Activated CD4-positive, alpha-beta T cell treated with anti-CD3 and anti-CD28 coated beads for 36 hours (primary cell): Measurements from ENCODE around the gene GLCE. TPM values are rescaled to one million over a fixed set of nuclear protein-coding genes. Genes with fewer than 3 reads are reported as not detected.

ENCODE experiments used
- ATAC-seq: fragments of 200-7000 bp; cut with Tn5 transposase; one replicate; pipeline ENCODE4 v1.10.0; 2021; ENCODE audit warnings: mild to moderate bottlenecking, moderate library complexity
- CTCF ChIA-PET: fragments of 350-600 bp; sonication (Branson Sonifier 250); formaldehyde crosslinking; loops from one replicate; lab custom pipeline; 2021; ENCODE audit warnings: antibody characterized with exemption; lab: Charles Lee
- POLR2A ChIA-PET: fragments of 350-600 bp; sonication (Branson Sonifier 250); formaldehyde crosslinking; loops from one replicate; lab custom pipeline; 2021; ENCODE audit warnings: antibody characterized with exemption, inconsistent platforms; lab: Charles Lee
- DNase-seq: peaks from one replicate; pipeline ENCODE4 v3.0.0-alpha.2; 2020
- H3K27ac Mint-ChIP-seq: one replicate; pipeline ENCODE4 v1.8.0; 2021; ENCODE audit warnings: mixed read lengths
- H3K27me3 Mint-ChIP-seq: one replicate; pipeline ENCODE4 v1.8.0; 2021; ENCODE audit warnings: mixed read lengths
- H3K36me3 Mint-ChIP-seq: one replicate; pipeline ENCODE4 v1.8.0; 2021; ENCODE audit warnings: low read depth, mixed read lengths
- H3K4me1 Mint-ChIP-seq: one replicate; pipeline ENCODE4 v1.8.0; 2021; ENCODE audit warnings: mixed read lengths
- H3K4me3 Mint-ChIP-seq: one replicate; pipeline ENCODE4 v1.8.0; 2021; ENCODE audit warnings: mild to moderate bottlenecking, moderate library complexity, mixed read lengths
- H3K9me3 Mint-ChIP-seq: one replicate; pipeline ENCODE4 v1.8.0; 2021; ENCODE audit warnings: low read depth, mixed read lengths
- intact Hi-C, 2 experiments: fragments of 100-400 bp; cut with DNase I in 1 of 2; cut with micrococcal nuclease in 1 of 2; formaldehyde crosslinking; loops; one replicate each; pipeline versions ENCODE4 v1.14.2 to v1.15.1; 2022 to 2024; cut with DNase I, micrococcal nuclease
- total RNA-seq, 2 experiments: library from RNA; stranded (reverse); gene quantifications; one replicate each; pipeline ENCODE4 v1.2.3, GENCODE V29; 2021

GLCE gene
- total RNA-seq, 2 experiments from 2014 or later = 3.6 to 4.2 TPM

DNA sequence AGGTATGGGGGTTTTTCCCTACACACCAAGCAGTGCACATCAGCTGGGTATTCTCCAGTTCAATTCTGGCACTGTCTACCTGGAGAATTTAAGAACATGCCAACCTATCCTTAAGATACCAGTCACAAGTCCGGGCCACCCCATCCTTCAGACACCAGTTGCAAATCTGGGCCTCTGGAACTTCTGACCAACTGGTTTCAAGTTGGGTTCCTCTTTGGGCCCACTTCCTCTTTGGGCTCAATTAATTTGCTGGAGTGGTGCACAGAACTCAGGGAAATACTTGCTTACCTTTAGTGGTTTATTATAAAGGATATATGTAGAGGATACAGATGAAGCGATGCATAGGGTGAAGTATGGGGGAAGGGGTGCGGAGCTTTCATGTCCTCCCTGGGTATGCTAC is 25.3 kb downstream of the GLCE start:
- no peaks in the 10 kb centered on the region for H3K27me3 Mint-ChIP-seq
- no peak overlapping the region for H3K4me3 Mint-ChIP-seq
- peaks cover 7% of the 10 kb centered on the region for H3K9me3 Mint-ChIP-seq
- CTCF ChIA-PET = no interaction called here
- no peaks in the 10 kb centered on the region for H3K4me1 Mint-ChIP-seq
- H3K36me3 Mint-ChIP-seq = peaks cover 4% of the 10 kb centered on the region
- POLR2A ChIA-PET = no interaction called here
- ATAC-seq (no peak), DNase-seq (no peak)
- H3K27ac Mint-ChIP-seq = no peak overlapping the region
- intact Hi-C loops = no loop called here

GRCh38 chr15:69189157-69189556 is 28.7 kb downstream of the GLCE start:
- intact Hi-C loops = no loop called here
- ChIA-PET CTCF (no interaction called here), POLR2A (no interaction called here)
- DNase-seq (no peak), ATAC-seq (no peak)
- peaks cover 5% of the 10 kb centered on the region for H3K36me3 Mint-ChIP-seq
- H3K4me1 Mint-ChIP-seq = peaks cover 2% of the 10 kb centered on the region
- no peak overlapping the region for H3K4me3 Mint-ChIP-seq
- H3K27me3 Mint-ChIP-seq = no peaks in the 10 kb centered on the region
- peaks cover 8% of the 10 kb centered on the region for H3K9me3 Mint-ChIP-seq
- H3K27ac Mint-ChIP-seq = no peak overlapping the region

DNA sequence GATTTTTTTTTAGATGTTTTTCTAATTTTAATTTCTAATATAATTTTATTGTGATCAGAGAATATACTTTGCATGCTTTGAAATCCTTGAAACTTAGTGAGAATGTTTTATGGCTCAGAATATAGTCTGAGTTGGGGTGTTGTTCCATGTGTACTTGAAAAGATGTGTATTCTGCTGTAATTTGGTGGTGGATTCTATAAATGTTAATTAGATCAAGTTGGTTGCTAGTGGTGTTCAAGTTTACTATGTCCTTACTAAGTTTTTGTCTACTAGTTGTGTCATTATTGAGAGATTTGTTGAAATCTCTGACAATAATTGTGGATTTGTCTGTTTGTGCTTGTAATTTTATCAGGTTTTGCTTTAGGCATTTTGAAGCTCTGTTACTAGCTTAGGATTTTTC is 29.7 kb downstream of the GLCE start:
- Mint-ChIP-seq H3K4me1 (peaks cover 7% of the 10 kb centered on the region), H3K9me3 (peaks cover 8% of the 10 kb centered on the region), H3K27me3 (no peaks in the 10 kb centered on the region), H3K36me3 (peaks cover 5% of the 10 kb centered on the region), H3K27ac (no peak overlapping the region), H3K4me3 (no peak overlapping the region)
- POLR2A ChIA-PET = no interaction called here
- CTCF ChIA-PET = no interaction called here
- DNase-seq = no peak
- intact Hi-C loops = no loop called here
- no peak for ATAC-seq

- Mint-ChIP-seq H3K27me3 (no peaks in the 10 kb centered on the region), H3K4me3 (no peak overlapping the region), H3K4me1 (peaks cover 7% of the 10 kb centered on the region), H3K9me3 (peaks cover 8% of the 10 kb centered on the region), H3K27ac (no peak overlapping the region), H3K36me3 (peaks cover 5% of the 10 kb centered on the region)
- DNase-seq (no peak), ATAC-seq (no peak)
- CTCF ChIA-PET = no interaction called here
- intact Hi-C loops = no loop called here
- POLR2A ChIA-PET = no interaction called here
Measured at GRCh38 chr15:69190504-69190903, 30.1 kb downstream of the GLCE start.

DNA sequence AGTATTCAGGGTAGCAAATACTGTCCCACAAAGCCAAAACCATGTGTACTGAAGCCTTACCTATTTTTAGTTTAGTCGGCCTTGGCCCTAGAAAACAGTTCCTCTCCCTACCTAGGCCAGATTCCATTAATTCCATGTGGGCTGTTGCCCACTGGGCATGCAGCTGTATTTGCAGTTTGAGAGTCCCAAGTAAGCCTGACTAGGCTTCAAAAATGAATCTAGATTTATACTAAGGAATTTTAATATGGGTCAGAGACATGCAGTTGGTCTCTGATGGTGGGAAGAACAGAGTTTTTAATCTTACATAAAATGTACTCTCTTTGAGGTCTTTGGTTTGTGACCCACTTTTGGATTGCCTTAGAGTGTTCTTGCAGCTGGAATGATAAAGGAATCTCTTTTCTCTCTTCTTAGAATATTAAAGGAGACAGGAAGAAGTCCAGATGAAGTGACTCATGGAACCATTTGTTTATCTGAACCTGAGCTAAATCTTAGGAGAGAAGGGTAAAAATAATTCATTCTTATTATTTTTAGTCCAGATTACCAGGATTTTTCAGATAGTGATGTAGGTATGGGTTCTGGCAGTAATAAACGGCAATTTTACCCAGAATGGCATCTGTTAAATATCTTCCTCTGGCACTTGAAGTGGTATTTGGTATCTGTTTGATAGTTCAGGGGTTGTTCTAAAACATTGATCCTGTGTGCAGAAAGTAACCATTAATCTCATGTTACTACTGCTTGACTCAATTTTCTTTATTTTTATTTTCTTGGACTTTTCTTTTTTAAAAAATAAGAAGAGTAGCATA is 33.8 kb downstream of the GLCE start:
- no peak overlapping the region for H3K4me3 Mint-ChIP-seq
- ChIA-PET CTCF (interaction anchor here (0.7 kb wide), 1 partner anchor 134 kb away, joined by 3 read pairs; no protein-coding TSS in a partner anchor), POLR2A (no interaction called here)
- H3K27ac Mint-ChIP-seq = no peak overlapping the region
- H3K27me3 Mint-ChIP-seq = no peaks in the 10 kb centered on the region
- intact Hi-C loops = no loop called here
- no peak for DNase-seq
- peaks cover 7% of the 10 kb centered on the region for H3K4me1 Mint-ChIP-seq
- ATAC-seq = no peak
- peaks cover 5% of the 10 kb centered on the region for H3K9me3 Mint-ChIP-seq
- H3K36me3 Mint-ChIP-seq = peaks cover 15% of the 10 kb centered on the region

- H3K4me3 Mint-ChIP-seq = no peak overlapping the region
Measured at GRCh38 chr15:69194854-69195253, 34.4 kb downstream of the GLCE start.

GRCh38 chr15:69200832-69201745 is 40.7 kb downstream of the GLCE start:
- no peak overlapping the region for H3K4me3 Mint-ChIP-seq
- CTCF ChIA-PET = interaction anchor here (0.9 to 1.2 kb wide), 2 partner anchors 9 to 15 kb away, joined by 3 to 5 read pairs; no protein-coding TSS in a partner anchor
- intact Hi-C loops = no loop called here
- H3K27ac Mint-ChIP-seq = no peak overlapping the region
- POLR2A ChIA-PET = no interaction called here
- H3K9me3 Mint-ChIP-seq = no peaks in the 10 kb centered on the region
- no peaks in the 10 kb centered on the region for H3K4me1 Mint-ChIP-seq
- DNase-seq (no peak), ATAC-seq (no peak)
- H3K36me3 Mint-ChIP-seq = peaks cover 11% of the 10 kb centered on the region
- no peaks in the 10 kb centered on the region for H3K27me3 Mint-ChIP-seq

More at GRCh38 chr15:69194854-69195253, 34.4 kb downstream of the GLCE start:
- ATAC-seq (no peak), DNase-seq (no peak)
- ChIA-PET POLR2A (no interaction called here), CTCF (no interaction called here)
- Mint-ChIP-seq H3K4me1 (peaks cover 7% of the 10 kb centered on the region), H3K36me3 (peaks cover 15% of the 10 kb centered on the region), H3K27me3 (no peaks in the 10 kb centered on the region), H3K27ac (no peak overlapping the region), H3K9me3 (peaks cover 5% of the 10 kb centered on the region)
- intact Hi-C loops = no loop called here

GRCh38 chr15:69206079-69206478 is 45.6 kb downstream of the GLCE start:
- DNase-seq = no peak
- no peak for ATAC-seq
- no peaks in the 10 kb centered on the region for H3K27me3 Mint-ChIP-seq
- H3K4me1 Mint-ChIP-seq = no peaks in the 10 kb centered on the region
- intact Hi-C loops = no loop called here
- POLR2A ChIA-PET = no interaction called here
- H3K27ac Mint-ChIP-seq = no peak overlapping the region
- no peak overlapping the region for H3K4me3 Mint-ChIP-seq
- no peaks in the 10 kb centered on the region for H3K9me3 Mint-ChIP-seq
- CTCF ChIA-PET = no interaction called here
- H3K36me3 Mint-ChIP-seq = no peaks in the 10 kb centered on the region

DNA sequence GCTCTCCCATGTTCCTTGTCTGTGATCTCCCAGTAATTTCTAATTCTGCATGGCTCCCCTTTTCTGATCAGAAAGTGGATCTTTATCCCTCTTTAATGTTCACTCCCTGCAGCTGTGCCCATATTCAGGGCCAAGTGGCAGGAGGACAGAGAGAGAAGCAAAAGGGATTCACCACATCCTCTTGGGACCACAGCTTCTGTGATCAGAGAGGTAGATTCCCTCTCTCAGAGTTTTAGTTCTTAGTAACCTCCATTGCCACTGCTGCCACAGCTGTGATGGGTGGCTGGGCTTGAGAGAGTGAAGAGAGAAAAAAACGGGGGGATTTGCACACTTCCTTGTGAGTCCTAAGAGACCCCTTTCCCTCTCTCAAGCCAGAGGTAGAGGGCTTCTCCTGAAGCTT is 49.2 kb downstream of the GLCE start:
- DNase-seq = no peak
- Mint-ChIP-seq H3K27me3 (no peaks in the 10 kb centered on the region), H3K27ac (no peak overlapping the region), H3K36me3 (peaks cover 1% of the 10 kb centered on the region), H3K9me3 (no peaks in the 10 kb centered on the region), H3K4me1 (no peaks in the 10 kb centered on the region), H3K4me3 (no peak overlapping the region)
- no peak for ATAC-seq
- POLR2A ChIA-PET = no interaction called here
- CTCF ChIA-PET = no interaction called here
- intact Hi-C loops = no loop called here

- Mint-ChIP-seq H3K9me3 (no peaks in the 10 kb centered on the region), H3K36me3 (peaks cover 1% of the 10 kb centered on the region), H3K27ac (no peak overlapping the region), H3K4me3 (no peak overlapping the region), H3K4me1 (no peaks in the 10 kb centered on the region), H3K27me3 (no peaks in the 10 kb centered on the region)
- CTCF ChIA-PET = interaction anchor here (1.2 kb wide), 1 partner anchor 184 kb away, joined by 3 read pairs; no protein-coding TSS in a partner anchor
- intact Hi-C loops = no loop called here
- DNase-seq (no peak), ATAC-seq (no peak)
- POLR2A ChIA-PET = no interaction called here
Measured at GRCh38 chr15:69210574-69210973, 50.1 kb downstream of the GLCE start.

GRCh38 chr15:69213786-69214185 is 53.4 kb downstream of the GLCE start:
- Mint-ChIP-seq H3K9me3 (no peaks in the 10 kb centered on the region), H3K27me3 (no peaks in the 10 kb centered on the region), H3K27ac (no peak overlapping the region), H3K36me3 (peaks cover 1% of the 10 kb centered on the region), H3K4me3 (no peak overlapping the region), H3K4me1 (no peaks in the 10 kb centered on the region)
- intact Hi-C loops = no loop called here
- ChIA-PET POLR2A (no interaction called here), CTCF (no interaction called here)
- DNase-seq (no peak), ATAC-seq (no peak)
